Natural killer cell treated with Interleukin-12 subunit alpha and Interleukin-12 subunit beta and Interleukin-15 and Interleukin-18, amount 100 ng/mL, for 72 hours (primary cell): ENCODE measurements around the gene ARL11. TPM values are rescaled to one million over a fixed set of nuclear protein-coding genes. Genes with fewer than 3 reads are reported as not detected.

Experiments used
- ATAC-seq, 2 donors: fragments of 150-1000 bp; cut with Tn5 transposase in 1 of 2; sonication (Bioruptor Pico), chemical (Tn5 transposase) in 1 of 2; 2 replicates each; pipeline ENCODE4 v1.10.0; 2021
- DNase-seq: peaks from one replicate; pipeline ENCODE4 v3.0.0; 2022; ENCODE audit warnings: low spot score
- H3K27ac Mint-ChIP-seq, 2 donors: 1 replicate in 1 of 2; 2 replicates in 1 of 2; pipeline ENCODE4 v1.8.0; 2022; ENCODE audit warnings: mixed read lengths in 2 of 2, mild to moderate bottlenecking in 1 of 2, moderate library complexity in 1 of 2
- H3K27me3 Mint-ChIP-seq, 2 donors: 1 replicate in 1 of 2; 2 replicates in 1 of 2; pipeline ENCODE4 v1.8.0; 2022; ENCODE audit warnings: mixed read lengths in 2 of 2
- H3K36me3 Mint-ChIP-seq: one replicate; pipeline ENCODE4 v1.8.0; 2022; ENCODE audit warnings: mixed read lengths
- H3K4me1 Mint-ChIP-seq, 2 donors: 1 replicate in 1 of 2; 2 replicates in 1 of 2; pipeline ENCODE4 v1.8.0; 2022; ENCODE audit warnings: low read depth in 2 of 2, mixed read lengths in 2 of 2, mild to moderate bottlenecking in 1 of 2
- H3K4me3 Mint-ChIP-seq: one replicate; pipeline ENCODE4 v1.8.0; 2022; ENCODE audit warnings: mixed read lengths
- H3K9me3 Mint-ChIP-seq: 2 replicates; pipeline ENCODE4 v1.8.0; 2022; ENCODE audit warnings: mixed read lengths
- total RNA-seq, 2 donors: library from RNA; stranded (reverse); gene quantifications; one replicate each; pipeline ENCODE4 v1.2.3, GENCODE V29; 2022

Gene ARL11
- total RNA-seq, 2 donors from 2014 or later: 0.48 to 0.50 TPM

- Mint-ChIP-seq H3K27ac (no peak overlapping the region), H3K36me3 (no peaks in the 10 kb centered on the region), H3K27me3 (no peaks in the 10 kb centered on the region), H3K4me1 (peaks cover 0 to 3% of the 10 kb centered on the region in 2 donors), H3K4me3 (no peak overlapping the region), H3K9me3 (no peaks in the 10 kb centered on the region)
- DNase-seq (no peak), ATAC-seq (no peak)
Observed at GRCh38 chr13:49646688-49647087, 18.4 kb downstream of the ARL11 start.

GRCh38 chr13:49649244-49649962 lies 21.1 kb downstream of the ARL11 start:
- Mint-ChIP-seq H3K27me3 (no peaks in the 10 kb centered on the region), H3K4me3 (no peak overlapping the region), H3K27ac (no peak overlapping the region), H3K4me1 (peaks cover 0 to 2% of the 10 kb centered on the region in 2 donors), H3K36me3 (no peaks in the 10 kb centered on the region), H3K9me3 (no peaks in the 10 kb centered on the region)
- ATAC-seq: no peak
- DNase-seq: no peak

- Mint-ChIP-seq H3K4me1 (peaks cover 0 to 5% of the 10 kb centered on the region in 2 donors), H3K27me3 (no peaks in the 10 kb centered on the region), H3K36me3 (no peaks in the 10 kb centered on the region), H3K4me3 (no peak overlapping the region), H3K27ac (no peak overlapping the region), H3K9me3 (no peaks in the 10 kb centered on the region)
- DNase-seq: no peak
- no peak for ATAC-seq
Observed at GRCh38 chr13:49649963-49650312, 21.6 kb downstream of the ARL11 start.

GRCh38 chr13:49651570-49652354 lies 23.5 kb downstream of the ARL11 start:
- Mint-ChIP-seq H3K36me3 (no peaks in the 10 kb centered on the region), H3K4me1 (peaks cover 0 to 5% of the 10 kb centered on the region in 2 donors), H3K27ac (no peak overlapping the region), H3K9me3 (no peaks in the 10 kb centered on the region), H3K27me3 (no peaks in the 10 kb centered on the region), H3K4me3 (no peak overlapping the region)
- no peak for ATAC-seq
- no peak for DNase-seq

- DNase-seq (no peak), ATAC-seq (peak; percentile 49 to 50)
- Mint-ChIP-seq H3K36me3 (no peaks in the 10 kb centered on the region), H3K4me3 (no peak overlapping the region), H3K27me3 (no peaks in the 10 kb centered on the region), H3K9me3 (no peaks in the 10 kb centered on the region), H3K27ac (no peak overlapping the region), H3K4me1 (peaks cover 0 to 5% of the 10 kb centered on the region in 2 donors)
Observed at GRCh38 chr13:49652355-49653305, 24.3 kb downstream of the ARL11 start.

- Mint-ChIP-seq H3K27ac (no peak overlapping the region), H3K36me3 (no peaks in the 10 kb centered on the region), H3K4me1 (peaks cover 0 to 5% of the 10 kb centered on the region in 2 donors), H3K27me3 (no peaks in the 10 kb centered on the region), H3K4me3 (no peak overlapping the region), H3K9me3 (no peaks in the 10 kb centered on the region)
- ATAC-seq: no peak
- DNase-seq: no peak
Observed at GRCh38 chr13:49653478-49653877, 25.2 kb downstream of the ARL11 start.

- Mint-ChIP-seq H3K4me1 (peaks cover 0 to 5% of the 10 kb centered on the region in 2 donors), H3K36me3 (no peaks in the 10 kb centered on the region), H3K4me3 (no peak overlapping the region), H3K27me3 (no peaks in the 10 kb centered on the region), H3K27ac (no peak overlapping the region), H3K9me3 (no peaks in the 10 kb centered on the region)
- ATAC-seq: no peak
- no peak for DNase-seq
Observed at GRCh38 chr13:49654011-49654410, 25.7 kb downstream of the ARL11 start.

- Mint-ChIP-seq H3K27me3 (no peaks in the 10 kb centered on the region), H3K4me3 (no peak overlapping the region), H3K27ac (no peak overlapping the region), H3K9me3 (no peaks in the 10 kb centered on the region), H3K4me1 (peaks cover 0 to 5% of the 10 kb centered on the region in 2 donors), H3K36me3 (peaks cover under 1% of the 10 kb centered on the region)
- no peak for ATAC-seq
- DNase-seq: no peak
Observed at GRCh38 chr13:49655906-49656305, 27.6 kb downstream of the ARL11 start.

- DNase-seq: no peak
- H3K36me3 Mint-ChIP-seq: peaks cover 9% of the 10 kb centered on the region
- H3K27ac Mint-ChIP-seq: no peak overlapping the region
- H3K4me3 Mint-ChIP-seq: no peak overlapping the region
- ATAC-seq: no peak
- H3K9me3 Mint-ChIP-seq: no peaks in the 10 kb centered on the region
- H3K27me3 Mint-ChIP-seq: no peaks in the 10 kb centered on the region
- H3K4me1 Mint-ChIP-seq: peaks cover 0 to 5% of the 10 kb centered on the region in 2 donors
Observed at GRCh38 chr13:49657241-49657641, 28.9 kb downstream of the ARL11 start.

GRCh38 chr13:49664606-49665005 lies 36.3 kb downstream of the ARL11 start:
- Mint-ChIP-seq H3K4me1 (peaks cover 0 to 2% of the 10 kb centered on the region in 2 donors), H3K27ac (no peak overlapping the region), H3K36me3 (peaks cover 9% of the 10 kb centered on the region), H3K9me3 (no peaks in the 10 kb centered on the region), H3K27me3 (no peaks in the 10 kb centered on the region), H3K4me3 (no peak overlapping the region)
- ATAC-seq (no peak), DNase-seq (no peak)

GRCh38 chr13:49667773-49668172 lies 39.5 kb downstream of the ARL11 start:
- DNase-seq: no peak
- peaks cover 0 to 3% of the 10 kb centered on the region in 2 donors for H3K4me1 Mint-ChIP-seq
- H3K27ac Mint-ChIP-seq: no peak overlapping the region
- ATAC-seq: no peak
- no peaks in the 10 kb centered on the region for H3K36me3 Mint-ChIP-seq
- no peaks in the 10 kb centered on the region for H3K27me3 Mint-ChIP-seq
- H3K4me3 Mint-ChIP-seq: no peak overlapping the region
- H3K9me3 Mint-ChIP-seq: no peaks in the 10 kb centered on the region

- H3K27ac Mint-ChIP-seq: peak overlapping the region in 1 of 2 donors; percentile 7
- H3K9me3 Mint-ChIP-seq: no peaks in the 10 kb centered on the region
- ATAC-seq: peak in 1 of 2 donors; percentile 66
- no peaks in the 10 kb centered on the region for H3K27me3 Mint-ChIP-seq
- no peaks in the 10 kb centered on the region for H3K36me3 Mint-ChIP-seq
- no peak overlapping the region for H3K4me3 Mint-ChIP-seq
- no peak for DNase-seq
- peaks cover 0 to 3% of the 10 kb centered on the region in 2 donors for H3K4me1 Mint-ChIP-seq
Observed at GRCh38 chr13:49669735-49670309, 41.5 kb downstream of the ARL11 start.

- ATAC-seq: no peak
- Mint-ChIP-seq H3K4me1 (peaks cover 0 to 3% of the 10 kb centered on the region in 2 donors), H3K36me3 (no peaks in the 10 kb centered on the region), H3K27ac (no peak overlapping the region), H3K27me3 (no peaks in the 10 kb centered on the region), H3K4me3 (no peak overlapping the region), H3K9me3 (no peaks in the 10 kb centered on the region)
- no peak for DNase-seq
Observed at GRCh38 chr13:49670828-49671227, 42.5 kb downstream of the ARL11 start.
